ENCODE results near the gene NCOA7.

DNA sequence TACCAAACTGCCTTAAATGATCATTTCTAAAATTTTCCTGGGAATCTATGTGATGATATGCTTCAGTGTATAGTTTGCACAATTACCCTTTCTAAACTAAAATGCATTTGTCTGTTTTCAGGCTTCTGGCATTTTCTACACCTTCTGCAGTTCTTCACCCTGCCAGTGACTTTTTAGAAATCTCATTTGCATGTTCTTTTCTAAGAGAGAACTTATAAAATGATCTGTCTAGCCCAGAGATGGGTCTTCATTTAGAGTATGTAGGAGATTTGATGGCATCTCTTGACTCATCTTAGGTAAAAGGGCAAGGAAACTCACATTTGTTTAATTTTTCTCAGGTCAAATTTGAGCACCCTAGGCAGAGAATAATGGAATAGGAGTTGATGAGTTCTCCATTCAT lies 17.8 kb downstream of the NCOA7 start:
- TF ChIP-seq, protein P1, sequence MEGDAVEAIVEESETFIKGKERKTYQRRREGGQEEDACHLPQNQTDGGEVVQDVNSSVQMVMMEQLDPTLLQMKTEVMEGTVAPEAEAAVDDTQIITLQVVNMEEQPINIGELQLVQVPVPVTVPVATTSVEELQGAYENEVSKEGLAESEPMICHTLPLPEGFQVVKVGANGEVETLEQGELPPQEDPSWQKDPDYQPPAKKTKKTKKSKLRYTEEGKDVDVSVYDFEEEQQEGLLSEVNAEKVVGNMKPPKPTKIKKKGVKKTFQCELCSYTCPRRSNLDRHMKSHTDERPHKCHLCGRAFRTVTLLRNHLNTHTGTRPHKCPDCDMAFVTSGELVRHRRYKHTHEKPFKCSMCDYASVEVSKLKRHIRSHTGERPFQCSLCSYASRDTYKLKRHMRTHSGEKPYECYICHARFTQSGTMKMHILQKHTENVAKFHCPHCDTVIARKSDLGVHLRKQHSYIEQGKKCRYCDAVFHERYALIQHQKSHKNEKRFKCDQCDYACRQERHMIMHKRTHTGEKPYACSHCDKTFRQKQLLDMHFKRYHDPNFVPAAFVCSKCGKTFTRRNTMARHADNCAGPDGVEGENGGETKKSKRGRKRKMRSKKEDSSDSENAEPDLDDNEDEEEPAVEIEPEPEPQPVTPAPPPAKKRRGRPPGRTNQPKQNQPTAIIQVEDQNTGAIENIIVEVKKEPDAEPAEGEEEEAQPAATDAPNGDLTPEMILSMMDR (IDR thresholded peaks at IDR 0.05): no peak
- TF ChIP-seq EP300 (IDR thresholded peaks at IDR 0.05): no peak
- TF ChIP-seq POLR2A (IDR thresholded peaks at IDR 0.05): no peak
- no peak for TF ChIP-seq POLR2AphosphoS5 (IDR thresholded peaks at IDR 0.05)

Measured in suprapubic skin (tissue), 4 donors.